DND-41 (cell line): Measurements from ENCODE around the gene TNFRSF8.

ENCODE experiments used
- ATAC-seq: fragments of 200-7000 bp; cut with Tn5 transposase; 3 replicates; pipeline ENCODE4 v1.9.1; 2021; ENCODE audit warnings: low read depth; ENCODE audit not compliant: insufficient read depth
- DNase-seq: peaks from one replicate; pipeline ENCODE4 v3.0.0-alpha.2; 2020
- H2AFZ ChIP-seq: 2 replicates; pipeline ENCODE4 v1.6.0; 2012; ENCODE audit warnings: low read depth, low read length
- H3K27ac ChIP-seq: 2 replicates; pipeline ENCODE4 v1.5.1; 2012; ENCODE audit warnings: low read length, inconsistent platforms
- H3K27me3 ChIP-seq: fragments of 200-600 bp; sonication (generic); 2 replicates; pipeline ENCODE4 v1.6.0; 2012; ENCODE audit warnings: low read length, mild to moderate bottlenecking, inconsistent platforms; ENCODE audit not compliant: insufficient read depth, poor library complexity
- H3K36me3 ChIP-seq: 2 replicates; pipeline ENCODE4 v1.5.1; 2012; ENCODE audit warnings: low read length, inconsistent platforms; ENCODE audit not compliant: insufficient read depth
- H3K4me1 ChIP-seq: 2 replicates; pipeline ENCODE4 v1.5.1; 2012; ENCODE audit warnings: mild to moderate bottlenecking, low read length; ENCODE audit not compliant: insufficient read depth
- H3K4me2 ChIP-seq: 2 replicates; pipeline ENCODE4 v1.6.0; 2012; ENCODE audit warnings: mild to moderate bottlenecking, moderate library complexity, low read length, inconsistent platforms; ENCODE audit not compliant: insufficient read depth
- H3K4me3 ChIP-seq, 2 experiments: fragments of 200-600 bp in 1 of 2; shearing (Covaris generic) in 1 of 2; 2 replicates each; pipeline ENCODE4 v1.5.1; 2012 to 2016; ENCODE audit warnings: inconsistent platforms in 2 of 2, low read length in 2 of 2, mild to moderate bottlenecking in 2 of 2, low read depth in 1 of 2, moderate library complexity in 1 of 2
- H3K79me2 ChIP-seq: 2 replicates; pipeline ENCODE4 v1.6.0; 2012; ENCODE audit warnings: low read length, inconsistent platforms; ENCODE audit not compliant: insufficient read depth
- H3K9ac ChIP-seq: 2 replicates; pipeline ENCODE4 v1.6.0; 2012; ENCODE audit warnings: low read depth, mild to moderate bottlenecking, inconsistent platforms, low read length, moderate library complexity
- H3K9me3 ChIP-seq: 2 replicates; pipeline ENCODE4 v1.5.1; 2012; ENCODE audit warnings: low read length, moderate library complexity, mild to moderate bottlenecking, inconsistent platforms; ENCODE audit not compliant: insufficient read depth, severe bottlenecking
- H4K20me1 ChIP-seq: 2 replicates; pipeline ENCODE4 v1.6.0; 2012; ENCODE audit warnings: low read length; ENCODE audit not compliant: insufficient read depth
- CTCF ChIP-seq: IDR thresholded peaks from 2 replicates; pipeline ENCODE4 v1.5.1; 2012; ENCODE audit warnings: borderline replicate concordance, low read length, moderate library complexity, mild to moderate bottlenecking; ENCODE audit not compliant: poor library complexity, severe bottlenecking; ENCODE audit errors: extremely low read depth
- EZH2 ChIP-seq: IDR thresholded peaks from 3 replicates; pipeline ENCODE4 v1.6.1; 2012; ENCODE audit warnings: borderline replicate concordance, low read depth, mild to moderate bottlenecking, moderate library complexity, low read length, inconsistent platforms; ENCODE audit not compliant: severe bottlenecking

Gene TNFRSF8

GRCh38 chr1:12170263-12170671 lies 107.2 kb downstream of the TNFRSF8 start:
- Histone ChIP-seq H3K36me3 (no peaks in the 10 kb centered on the region), H3K27ac (no peak overlapping the region), H3K27me3 (peaks cover 53% of the 10 kb centered on the region), H3K9ac (no peak overlapping the region), H4K20me1 (peaks cover 20% of the 10 kb centered on the region), H3K4me2 (no peak overlapping the region), H3K9me3 (no peaks in the 10 kb centered on the region), H3K4me3 (no peak overlapping the region), H2AFZ (no peak overlapping the region), H3K4me1 (peaks cover 13% of the 10 kb centered on the region), H3K79me2 (no peaks in the 10 kb centered on the region)
- TF ChIP-seq EZH2, result no peak
- no peak for TF ChIP-seq CTCF
- DNase-seq (no peak), ATAC-seq (no peak)

GRCh38 chr1:12171206-12172041 lies 108.3 kb downstream of the TNFRSF8 start:
- DNase-seq (no peak), ATAC-seq (no peak)
- no peak for TF ChIP-seq EZH2
- TF ChIP-seq CTCF, result no peak
- Histone ChIP-seq H2AFZ (no peak overlapping the region), H3K9me3 (no peaks in the 10 kb centered on the region), H3K4me3 (no peak overlapping the region), H3K4me2 (no peak overlapping the region), H3K27ac (no peak overlapping the region), H4K20me1 (peaks cover 14% of the 10 kb centered on the region), H3K36me3 (no peaks in the 10 kb centered on the region), H3K4me1 (peaks cover 13% of the 10 kb centered on the region), H3K9ac (no peak overlapping the region), H3K79me2 (no peaks in the 10 kb centered on the region), H3K27me3 (peaks cover 41% of the 10 kb centered on the region)

DNA sequence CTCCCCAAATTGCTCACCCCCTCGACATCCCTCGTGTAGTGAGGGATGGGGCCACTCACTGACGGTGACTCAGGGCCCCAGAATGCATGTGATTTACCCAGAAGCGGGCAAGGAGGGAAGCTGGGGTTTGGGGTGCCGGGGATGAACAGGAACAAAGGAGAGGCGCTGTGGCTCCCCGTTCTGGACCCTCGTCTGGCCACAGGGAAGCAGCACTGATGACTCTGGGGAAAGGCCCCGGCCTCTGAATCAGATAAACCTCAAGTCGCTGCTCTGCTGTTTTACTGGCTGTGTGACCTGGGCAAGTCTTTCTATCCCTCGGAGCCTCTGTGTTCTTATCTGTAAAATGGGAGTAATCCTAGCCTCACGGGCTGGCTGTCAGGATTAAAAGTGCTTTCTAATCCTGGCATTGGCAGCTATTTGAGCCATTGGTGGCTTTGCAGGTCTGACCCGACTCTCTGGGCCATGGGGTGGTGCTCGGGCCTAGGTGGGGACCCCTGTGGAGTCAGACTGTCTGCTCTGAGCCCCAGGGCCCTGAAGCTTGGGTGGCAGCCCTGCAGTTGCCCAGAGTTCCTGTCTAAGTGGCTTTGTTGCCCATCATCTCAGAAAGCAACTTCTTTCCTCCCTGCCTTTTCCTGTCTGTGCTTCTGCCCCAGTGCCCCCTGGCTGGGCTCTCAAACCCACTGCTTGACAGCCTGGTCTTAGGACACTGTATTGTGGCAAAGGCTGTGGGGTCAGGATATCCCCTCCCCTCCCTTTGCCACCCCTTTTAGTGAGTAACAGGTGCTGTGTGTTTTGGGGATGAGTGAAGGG lies 109.1 kb downstream of the TNFRSF8 start:
- Histone ChIP-seq H2AFZ (no peak overlapping the region), H3K9me3 (no peaks in the 10 kb centered on the region), H3K9ac (no peak overlapping the region), H3K27me3 (peaks cover 33% of the 10 kb centered on the region), H4K20me1 (peaks cover 14% of the 10 kb centered on the region), H3K27ac (no peak overlapping the region), H3K4me3 (no peak overlapping the region), H3K79me2 (no peaks in the 10 kb centered on the region), H3K36me3 (no peaks in the 10 kb centered on the region), H3K4me1 (peaks cover 5% of the 10 kb centered on the region), H3K4me2 (no peak overlapping the region)
- ATAC-seq, result no peak
- TF ChIP-seq EZH2 (no peak), CTCF (no peak)
- no peak for DNase-seq
